Spleen (tissue), 7 donors: ENCODE measurements around the gene KLHL40.

Experiments used
- CTCF ChIP-seq, 11 experiments: fragments of 200-600 bp in 7 of 11; fragments of 450-650 bp in 4 of 11; sonication (generic) in 4 of 11; IDR thresholded peaks in 8 of 11; conservative IDR thresholded peaks in 3 of 11; 1 replicate in 7 of 11; 2 replicates in 4 of 11; pipeline versions ENCODE4 v1.4.0 to v1.8.0; 2016 to 2021; ENCODE audit warnings: antibody characterized with exemption in 11 of 11, inconsistent platforms in 4 of 11, mild to moderate bottlenecking in 1 of 11
- POLR2A ChIP-seq, 3 donors: fragments of 450-650 bp; IDR thresholded peaks; one replicate each; pipeline ENCODE4 v1.5.1; 2017; ENCODE audit warnings: antibody characterized with exemption in 3 of 3, mild to moderate bottlenecking in 1 of 3
- donor health status: DM: no; HTN: no; CAD: no; lungs with moderate emphysema.
- donor health status: DM: no; HTN: no; CAD: no.
- donor health status: DM: no; HTN: no; CAD: no.

DNA sequence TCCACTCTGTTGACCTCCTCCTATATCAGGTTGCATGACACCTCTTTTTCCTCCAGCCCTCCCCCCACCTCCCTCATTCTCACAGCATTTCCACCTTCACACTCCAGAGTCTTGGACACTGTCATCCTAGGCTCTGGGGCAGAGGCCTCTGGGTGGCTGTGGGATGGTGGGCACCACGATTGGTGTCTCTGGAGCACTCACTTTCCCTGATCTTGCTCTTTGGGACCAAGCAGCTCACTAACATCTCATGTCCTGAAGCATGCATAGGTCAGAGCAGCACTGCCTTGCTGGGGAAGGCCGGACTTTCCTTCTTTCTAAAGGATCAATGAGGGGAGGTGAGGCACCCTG is 16.9 kb upstream of the KLHL40 start:
- TF ChIP-seq CTCF (IDR thresholded peaks at IDR 0.05 in 8 of 11, conservative IDR thresholded peaks at IDR 0.05 in 3 of 11) (no peak), POLR2A (IDR thresholded peaks at IDR 0.05) (no peak)
